A549 treated with CORT108297 at 1 μM for 4 hours (cell line): Measurements from ENCODE around the gene DOCK2. TPM values are rescaled to one million over a fixed set of nuclear protein-coding genes. Genes with fewer than 3 reads are reported as not detected.

Source experiments
- total RNA-seq: library from RNA; stranded (reverse); fragments of 200-300 nt; extraction: Qiagen RNA extraction; gene quantifications from 5 replicates; pipeline ENCODE4 v1.2.3, GENCODE V29; 2022

DOCK2 gene
- total RNA-seq: 1.3 to 4.0 TPM (median 2.9 TPM) in 5 replicates

DNA sequence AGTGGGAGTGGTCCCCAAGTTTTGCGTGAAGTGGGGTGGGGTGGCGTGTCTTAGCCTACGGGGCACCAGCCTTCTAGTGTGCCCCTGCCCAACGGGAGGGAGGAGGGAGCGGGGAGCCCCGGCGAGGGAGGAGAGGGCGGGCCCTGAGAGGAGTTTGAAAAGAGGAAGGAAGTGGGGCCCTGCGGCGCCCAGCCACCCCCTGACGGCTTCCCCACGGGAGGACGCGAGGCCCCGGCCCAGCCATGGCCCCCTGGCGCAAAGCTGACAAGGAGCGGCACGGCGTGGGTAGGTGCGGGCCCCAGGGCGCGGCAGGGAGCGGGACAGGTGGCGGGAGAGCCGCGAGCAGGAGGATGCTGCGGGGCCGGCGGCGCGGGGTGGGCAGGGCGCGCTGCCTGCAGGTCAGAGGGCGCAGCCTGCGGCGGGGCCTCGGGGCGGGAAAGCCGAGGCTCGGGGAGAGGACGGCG lies at the start of gene DOCK2:
DOCK2 (plus strand) TSS at position 191 of the 464 bp plus-strand sequence; CDS start at position 243, 52 bp downstream.

DNA sequence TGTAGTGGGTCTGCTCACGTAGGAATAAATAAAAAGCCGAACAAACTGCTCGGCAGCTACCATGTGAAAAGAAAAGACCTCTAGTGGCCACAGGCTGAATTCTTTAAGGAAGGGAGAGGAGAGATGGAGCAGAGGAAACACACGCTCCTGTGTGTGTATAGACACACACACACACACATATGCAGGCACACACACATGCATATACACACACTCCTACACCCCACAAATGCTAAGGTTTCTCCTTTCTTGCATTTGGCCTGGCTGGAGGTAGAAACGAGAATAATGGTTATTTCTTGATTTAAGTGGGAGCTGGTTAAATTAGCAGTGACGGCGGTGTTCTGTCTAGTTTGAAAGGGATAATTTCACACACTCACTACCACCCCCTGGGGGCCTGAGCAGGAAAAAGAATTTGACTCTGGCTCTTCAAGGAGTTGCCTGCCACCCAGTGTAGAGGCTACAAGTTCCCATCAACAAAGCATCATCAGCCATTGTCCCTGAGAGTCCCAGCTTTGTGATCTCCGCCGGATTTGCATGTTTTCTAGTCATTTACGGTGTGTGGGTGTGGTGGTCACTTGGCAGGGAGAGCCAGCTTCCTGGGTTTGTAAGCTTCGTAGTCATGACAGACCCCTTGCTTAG lies 343.5 kb downstream of the DOCK2 start, which contains the start of gene INSYN2B:
INSYN2B (minus strand) TSS at position 78 of the 636 bp plus-strand sequence. CDS start 96,597 bp downstream, outside the sequence.

DNA sequence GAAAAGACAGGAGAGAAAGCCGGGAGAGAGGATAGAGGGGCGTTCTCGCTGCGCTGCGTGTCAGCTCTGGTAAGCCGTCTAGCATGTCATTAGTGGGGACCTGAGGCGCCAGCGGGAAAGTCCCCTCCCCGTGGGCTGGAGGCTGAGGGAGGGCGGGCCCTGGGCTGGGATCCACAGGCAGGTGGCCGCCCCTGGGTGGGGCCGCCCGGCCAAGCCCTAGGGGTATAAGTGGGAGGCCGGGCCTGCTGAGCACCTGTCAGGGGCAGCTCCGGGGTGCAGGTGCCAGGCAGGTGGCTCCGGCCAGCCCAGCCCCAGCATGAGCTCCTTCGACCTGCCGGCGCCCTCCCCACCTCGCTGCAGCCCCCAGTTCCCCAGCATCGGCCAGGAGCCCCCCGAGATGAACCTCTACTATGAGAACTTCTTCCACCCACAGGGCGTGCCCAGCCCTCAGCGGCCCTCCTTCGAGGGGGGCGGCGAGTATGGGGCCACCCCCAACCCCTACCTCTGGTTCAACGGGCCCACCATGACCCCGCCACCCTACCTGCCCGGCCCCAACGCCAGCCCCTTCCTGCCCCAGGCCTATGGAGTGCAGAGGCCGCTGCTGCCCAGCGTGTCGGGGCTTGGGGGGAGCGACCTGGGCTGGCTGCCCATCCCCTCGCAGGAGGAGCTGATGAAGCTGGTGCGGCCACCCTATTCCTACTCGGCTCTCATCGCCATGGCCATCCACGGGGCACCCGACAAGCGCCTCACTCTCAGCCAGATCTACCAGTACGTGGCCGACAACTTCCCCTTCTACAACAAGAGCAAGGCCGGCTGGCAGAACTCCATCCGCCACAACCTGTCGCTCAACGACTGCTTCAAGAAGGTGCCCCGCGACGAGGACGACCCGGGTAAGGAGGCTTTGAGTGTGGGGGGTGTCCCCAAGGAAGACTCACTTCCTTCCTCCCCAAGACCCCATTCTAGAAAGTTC lies 468.9 kb downstream of the DOCK2 start, which contains the start of gene FOXI1:
FOXI1 (plus strand) TSS at position 256 of the 970 bp plus-strand sequence; CDS start at position 317, 61 bp downstream.

Other genes with a start within 250 kb of the DOCK2 start
- 65.5 to 107 TPM (median 79.5 TPM) in 5 replicates for gene SPDL1, start 53.5 kb upstream of the DOCK2 start, total RNA-seq